Sigmoid colon (tissue), 7 donors: ENCODE results near the gene SNAP29. TPM values are rescaled to one million over a fixed set of nuclear protein-coding genes. Genes with fewer than 3 reads are reported as not detected.

ENCODE experiments used
- DNase-seq: peaks from one replicate; pipeline ENCODE4 v3.0.0-alpha.2; 2019
- H3K27ac ChIP-seq, 4 donors: fragments of 200-600 bp; sonication (generic); one replicate each; pipeline ENCODE4 v1.5.1; 2016 to 2019; ENCODE audit warnings: mild to moderate bottlenecking in 1 of 4
- H3K27me3 ChIP-seq, 3 donors: fragments of 200-600 bp; sonication (generic); one replicate each; pipeline ENCODE4 v1.5.1; 2019; ENCODE audit warnings: mild to moderate bottlenecking in 1 of 3
- H3K36me3 ChIP-seq, 4 donors: fragments of 200-600 bp; sonication (generic); one replicate each; pipeline ENCODE4 v1.5.1; 2016 to 2019
- H3K4me1 ChIP-seq, 4 donors: fragments of 200-600 bp; sonication (generic); one replicate each; pipeline ENCODE4 v1.5.1; 2017 to 2019
- H3K4me3 ChIP-seq, 4 donors: fragments of 200-600 bp; sonication (generic); one replicate each; pipeline ENCODE4 v1.5.1; 2017 to 2019; ENCODE audit warnings: mild to moderate bottlenecking in 2 of 4, moderate library complexity in 1 of 4
- H3K9me3 ChIP-seq, 4 donors: fragments of 200-600 bp in 3 of 4; sonication (generic) in 3 of 4; one replicate each; pipeline versions ENCODE4 v1.5.1 to v1.6.1; 2013 to 2019
- CTCF ChIP-seq, 4 experiments: fragments of 450-650 bp in 3 of 4; fragments of 200-600 bp in 1 of 4; IDR thresholded peaks; one replicate each; pipeline ENCODE4 v1.5.1; 2016 to 2019; ENCODE audit warnings: antibody characterized with exemption in 4 of 4, mild to moderate bottlenecking in 3 of 4, moderate library complexity in 2 of 4
- EP300 ChIP-seq, 4 donors: sonication (generic); formaldehyde crosslinking; IDR thresholded peaks; one replicate each; pipeline ENCODE4 v1.6.1; 2017; ENCODE audit warnings: antibody characterized with exemption in 4 of 4
- POLR2A ChIP-seq, 2 donors: fragments of 450-650 bp; IDR thresholded peaks; one replicate each; pipeline ENCODE4 v1.6.1; 2016; ENCODE audit warnings: antibody characterized with exemption in 2 of 2, mild to moderate bottlenecking in 2 of 2, moderate library complexity in 2 of 2
- POLR2AphosphoS5 ChIP-seq, 4 donors: sonication (generic); formaldehyde crosslinking; IDR thresholded peaks; one replicate each; pipeline ENCODE4 v1.6.1; 2017; ENCODE audit warnings: antibody characterized with exemption in 4 of 4
- WGBS, 2 donors: extraction: QIAGEN DNeasy Blood & Tissue Kit; methylation state at CpG; one replicate each; pipeline ENCODE4 v1.1.7; 2013; 5-methylcytosine and 5-hydroxymethylcytosine counted together
- intact Hi-C: fragments of 100-400 bp; cut with DNase I; formaldehyde crosslinking; loops from one replicate; pipeline ENCODE4 v1.15.1; 2023
- polyA plus RNA-seq, 3 donors: library from polyadenylated mRNA; stranded (reverse); fragments of 200-250 nt; gene quantifications; one replicate each; pipeline ENCODE4 v1.2.3, GENCODE V29; 2013
- total RNA-seq, 4 donors: library from RNA; depleted of rRNA; stranded (reverse); fragments of >200 nt; gene quantifications; one replicate each; pipeline ENCODE4 v1.1.0, GENCODE V29; 2016
- donor health status: healthy with polysubstance abuse.
- donor health status: Bipolar disorder and iron deficiency.
- donor health status: healthy.

Gene SNAP29
- total and polyA plus RNA-seq, 7 donors = 16.2 to 25.5 (median 20.6) TPM

- H3K36me3 ChIP-seq = no peaks in the 10 kb centered on the region
- H3K27me3 ChIP-seq = no peaks in the 10 kb centered on the region
- peaks cover 0 to 10% (median 2%) of the 10 kb centered on the region in 4 donors for H3K4me1 ChIP-seq
- 89 to 96% methylated on average over 2 of the region's 2 CpGs for WGBS, 2 donors
- no peaks in the 10 kb centered on the region for H3K9me3 ChIP-seq
- no peak overlapping the region for H3K4me3 ChIP-seq
- TF ChIP-seq CTCF (IDR thresholded peaks at IDR 0.05) (no peak), EP300 (IDR thresholded peaks at IDR 0.05) (no peak), POLR2A (IDR thresholded peaks at IDR 0.05) (no peak), POLR2AphosphoS5 (IDR thresholded peaks at IDR 0.05) (no peak)
- intact Hi-C loops = no loop called here
- no peak for DNase-seq
- no peak overlapping the region for H3K27ac ChIP-seq
Measured at GRCh38 chr22:20847318-20847822, 11.4 kb upstream of the SNAP29 start.

GRCh38 chr22:20852076-20852475 lies 6.7 kb upstream of the SNAP29 start:
- peaks cover 0 to 29% (median 23%) of the 10 kb centered on the region in 4 donors for H3K4me1 ChIP-seq
- intact Hi-C loops = no loop called here
- no peaks in the 10 kb centered on the region for H3K9me3 ChIP-seq
- H3K27ac ChIP-seq = no peak overlapping the region
- 50 to 53% methylated on average over 4 of the region's 4 CpGs for WGBS, 2 donors
- H3K4me3 ChIP-seq = no peak overlapping the region
- no peaks in the 10 kb centered on the region for H3K27me3 ChIP-seq
- DNase-seq = no peak
- TF ChIP-seq CTCF (IDR thresholded peaks at IDR 0.05) (no peak), POLR2AphosphoS5 (IDR thresholded peaks at IDR 0.05) (no peak), POLR2A (IDR thresholded peaks at IDR 0.05) (no peak), EP300 (IDR thresholded peaks at IDR 0.05) (no peak)
- H3K36me3 ChIP-seq = no peaks in the 10 kb centered on the region

GRCh38 chr22:20852503-20852902 lies 6.3 kb upstream of the SNAP29 start:
- Histone ChIP-seq H3K4me1 (peaks cover 0 to 33% (median 28%) of the 10 kb centered on the region in 4 donors), H3K27ac (no peak overlapping the region), H3K27me3 (no peaks in the 10 kb centered on the region), H3K4me3 (no peak overlapping the region), H3K9me3 (no peaks in the 10 kb centered on the region), H3K36me3 (no peaks in the 10 kb centered on the region)
- no peak for DNase-seq
- WGBS, 2 donors = 85 to 96% methylated on average over 6 of the region's 6 CpGs
- intact Hi-C loops = no loop called here
- no peak for TF ChIP-seq EP300 (IDR thresholded peaks at IDR 0.05)
- TF ChIP-seq POLR2AphosphoS5 (IDR thresholded peaks at IDR 0.05) = no peak
- TF ChIP-seq POLR2A (IDR thresholded peaks at IDR 0.05) = no peak
- no peak for TF ChIP-seq CTCF (IDR thresholded peaks at IDR 0.05)

GRCh38 chr22:20853236-20853660 lies 5.6 kb upstream of the SNAP29 start:
- Histone ChIP-seq H3K36me3 (no peaks in the 10 kb centered on the region), H3K4me1 (peaks cover 0 to 37% (median 33%) of the 10 kb centered on the region in 4 donors), H3K27ac (no peak overlapping the region), H3K9me3 (no peaks in the 10 kb centered on the region), H3K27me3 (no peaks in the 10 kb centered on the region), H3K4me3 (no peak overlapping the region)
- no peak for TF ChIP-seq CTCF (IDR thresholded peaks at IDR 0.05)
- intact Hi-C loops = no loop called here
- 88 to 94% methylated on average over 3 of the region's 3 CpGs for WGBS, 2 donors
- no peak for DNase-seq

- WGBS, 2 donors = 72 to 74% methylated on average over 7 of the region's 7 CpGs
- Histone ChIP-seq H3K9me3 (no peaks in the 10 kb centered on the region), H3K36me3 (no peaks in the 10 kb centered on the region), H3K4me3 (peak overlapping the region in 3 of 4 donors; percentile 65 to 97 (median 71)), H3K27ac (peak overlapping the region; percentile 90 to 97 (median 93)), H3K27me3 (no peaks in the 10 kb centered on the region), H3K4me1 (peaks cover 0 to 49% (median 43%) of the 10 kb centered on the region in 4 donors)
- no peak for DNase-seq
- intact Hi-C loops = no loop called here
- TF ChIP-seq EP300 (IDR thresholded peaks at IDR 0.05) (no peak), POLR2A (IDR thresholded peaks at IDR 0.05) (no peak), POLR2AphosphoS5 (IDR thresholded peaks at IDR 0.05) (no peak), CTCF (IDR thresholded peaks at IDR 0.05) (no peak)
Measured at GRCh38 chr22:20857247-20857643, 1.6 kb upstream of the SNAP29 start.
